Activated CD4-positive, alpha-beta T cell treated with anti-CD3 and anti-CD28 coated beads, Interleukin-2, amount 10 ng/mL, durations not matched to agents 7 days and 5 days (primary cell): ENCODE data around the gene SOX6. TPM values are rescaled to one million over a fixed set of nuclear protein-coding genes. Genes with fewer than 3 reads are reported as not detected.

Experiments used
- CTCF ChIA-PET: fragments of 350-600 bp; sonication (Branson Sonifier 250); formaldehyde crosslinking; loops from one replicate; lab custom pipeline; 2021; ENCODE audit warnings: antibody characterized with exemption; lab: Charles Lee
- POLR2A ChIA-PET: fragments of 350-600 bp; sonication (Branson Sonifier 250); formaldehyde crosslinking; loops from one replicate; lab custom pipeline; 2021; ENCODE audit warnings: antibody characterized with exemption; lab: Charles Lee
- DNase-seq: peaks from one replicate; pipeline ENCODE4 v3.0.0-alpha.2; 2020
- H3K27ac Mint-ChIP-seq: one replicate; pipeline ENCODE4 v1.8.0; 2021; ENCODE audit warnings: mild to moderate bottlenecking, moderate library complexity, mixed read lengths
- H3K27me3 Mint-ChIP-seq: one replicate; pipeline ENCODE4 v1.8.0; 2021; ENCODE audit warnings: mixed read lengths
- H3K36me3 Mint-ChIP-seq: one replicate; pipeline ENCODE4 v1.8.0; 2021; ENCODE audit warnings: low read depth, mixed read lengths
- H3K4me1 Mint-ChIP-seq: one replicate; pipeline ENCODE4 v1.8.0; 2021; ENCODE audit warnings: mixed read lengths
- H3K4me3 Mint-ChIP-seq: one replicate; pipeline ENCODE4 v1.8.0; 2021; ENCODE audit warnings: mild to moderate bottlenecking, moderate library complexity, mixed read lengths
- H3K9me3 Mint-ChIP-seq: one replicate; pipeline ENCODE4 v1.8.0; 2021; ENCODE audit warnings: mixed read lengths
- total RNA-seq, 2 experiments: library from RNA; stranded (reverse); gene quantifications; one replicate each; pipeline ENCODE4 v1.2.3, GENCODE V29; 2021

Gene SOX6
- total RNA-seq, 2 experiments from 2014 or later = not detected

- no peaks in the 10 kb centered on the region for H3K27me3 Mint-ChIP-seq
- ChIA-PET POLR2A (no interaction called here), CTCF (no interaction called here)
- DNase-seq = no peak
- H3K4me3 Mint-ChIP-seq = no peak overlapping the region
- H3K27ac Mint-ChIP-seq = no peak overlapping the region
- no peaks in the 10 kb centered on the region for H3K9me3 Mint-ChIP-seq
- H3K36me3 Mint-ChIP-seq = no peaks in the 10 kb centered on the region
- H3K4me1 Mint-ChIP-seq = no peaks in the 10 kb centered on the region
Observed at GRCh38 chr11:16180868-16181267, 175.5 kb downstream of the SOX6 start.

GRCh38 chr11:16179676-16180075, 176.7 kb downstream of the SOX6 start:
- Mint-ChIP-seq H3K4me3 (no peak overlapping the region), H3K36me3 (no peaks in the 10 kb centered on the region), H3K27me3 (no peaks in the 10 kb centered on the region), H3K4me1 (no peaks in the 10 kb centered on the region), H3K9me3 (no peaks in the 10 kb centered on the region), H3K27ac (no peak overlapping the region)
- CTCF ChIA-PET = no interaction called here
- POLR2A ChIA-PET = no interaction called here
- DNase-seq = no peak

- CTCF ChIA-PET = interaction anchor here (0.8 kb wide), 1 partner anchor 96 kb away, joined by 3 read pairs; no protein-coding TSS in a partner anchor
- Mint-ChIP-seq H3K36me3 (no peaks in the 10 kb centered on the region), H3K9me3 (no peaks in the 10 kb centered on the region), H3K4me1 (no peaks in the 10 kb centered on the region), H3K27ac (no peak overlapping the region), H3K4me3 (no peak overlapping the region), H3K27me3 (no peaks in the 10 kb centered on the region)
- POLR2A ChIA-PET = no interaction called here
- DNase-seq = no peak
Observed at GRCh38 chr11:16178273-16178672, 178.1 kb downstream of the SOX6 start.

- DNase-seq = no peak
- no peaks in the 10 kb centered on the region for H3K27me3 Mint-ChIP-seq
- no peaks in the 10 kb centered on the region for H3K9me3 Mint-ChIP-seq
- H3K27ac Mint-ChIP-seq = no peak overlapping the region
- H3K4me3 Mint-ChIP-seq = no peak overlapping the region
- ChIA-PET POLR2A (no interaction called here), CTCF (interaction anchor here (0.8 kb wide), 1 partner anchor 96 kb away, joined by 3 read pairs; no protein-coding TSS in a partner anchor)
- H3K4me1 Mint-ChIP-seq = no peaks in the 10 kb centered on the region
- no peaks in the 10 kb centered on the region for H3K36me3 Mint-ChIP-seq
Observed at GRCh38 chr11:16177688-16178087, 178.7 kb downstream of the SOX6 start.

GRCh38 chr11:16173798-16174197, 182.5 kb downstream of the SOX6 start:
- DNase-seq = no peak
- Mint-ChIP-seq H3K27ac (no peak overlapping the region), H3K9me3 (no peaks in the 10 kb centered on the region), H3K36me3 (no peaks in the 10 kb centered on the region), H3K4me1 (no peaks in the 10 kb centered on the region), H3K4me3 (no peak overlapping the region), H3K27me3 (no peaks in the 10 kb centered on the region)
- POLR2A ChIA-PET = no interaction called here
- CTCF ChIA-PET = no interaction called here

GRCh38 chr11:16171882-16172281, 184.5 kb downstream of the SOX6 start:
- ChIA-PET POLR2A (no interaction called here), CTCF (no interaction called here)
- H3K4me3 Mint-ChIP-seq = no peak overlapping the region
- no peak for DNase-seq
- H3K4me1 Mint-ChIP-seq = no peaks in the 10 kb centered on the region
- no peaks in the 10 kb centered on the region for H3K27me3 Mint-ChIP-seq
- no peaks in the 10 kb centered on the region for H3K36me3 Mint-ChIP-seq
- no peak overlapping the region for H3K27ac Mint-ChIP-seq
- no peaks in the 10 kb centered on the region for H3K9me3 Mint-ChIP-seq

- Mint-ChIP-seq H3K36me3 (no peaks in the 10 kb centered on the region), H3K27me3 (no peaks in the 10 kb centered on the region), H3K4me1 (no peaks in the 10 kb centered on the region), H3K27ac (no peak overlapping the region), H3K4me3 (no peak overlapping the region), H3K9me3 (no peaks in the 10 kb centered on the region)
- CTCF ChIA-PET = interaction anchor here (0.7 kb wide), 3 partner anchors 14 to 202 kb away, joined by 3 read pairs; no protein-coding TSS in a partner anchor
- DNase-seq = no peak
- POLR2A ChIA-PET = no interaction called here
Observed at GRCh38 chr11:16169956-16170847, 186.1 kb downstream of the SOX6 start.

- Mint-ChIP-seq H3K36me3 (no peaks in the 10 kb centered on the region), H3K4me3 (no peak overlapping the region), H3K27me3 (no peaks in the 10 kb centered on the region), H3K27ac (no peak overlapping the region), H3K4me1 (no peaks in the 10 kb centered on the region), H3K9me3 (no peaks in the 10 kb centered on the region)
- ChIA-PET POLR2A (no interaction called here), CTCF (interaction anchor here (0.7 kb wide), 2 partner anchors 15 to 201 kb away, joined by 3 read pairs; no protein-coding TSS in a partner anchor)
- DNase-seq = no peak
Observed at GRCh38 chr11:16169541-16169940, 186.8 kb downstream of the SOX6 start.

- H3K9me3 Mint-ChIP-seq = no peaks in the 10 kb centered on the region
- ChIA-PET CTCF (no interaction called here), POLR2A (no interaction called here)
Observed at GRCh38 chr11:16167706-16168487, 188.4 kb downstream of the SOX6 start.

GRCh38 chr11:16166571-16166970, 189.8 kb downstream of the SOX6 start:
- Mint-ChIP-seq H3K9me3 (peaks cover 3% of the 10 kb centered on the region), H3K27ac (no peak overlapping the region), H3K27me3 (no peaks in the 10 kb centered on the region), H3K36me3 (no peaks in the 10 kb centered on the region), H3K4me1 (no peaks in the 10 kb centered on the region), H3K4me3 (no peak overlapping the region)
- CTCF ChIA-PET = no interaction called here
- DNase-seq = no peak
- POLR2A ChIA-PET = no interaction called here

More at GRCh38 chr11:16167706-16168487, 188.4 kb downstream of the SOX6 start:
- Mint-ChIP-seq H3K36me3 (no peaks in the 10 kb centered on the region), H3K4me3 (no peak overlapping the region), H3K4me1 (no peaks in the 10 kb centered on the region), H3K27me3 (no peaks in the 10 kb centered on the region), H3K27ac (no peak overlapping the region)
- DNase-seq = no peak

- Mint-ChIP-seq H3K9me3 (peaks cover 3% of the 10 kb centered on the region), H3K36me3 (no peaks in the 10 kb centered on the region), H3K27me3 (no peaks in the 10 kb centered on the region), H3K4me1 (no peaks in the 10 kb centered on the region), H3K4me3 (no peak overlapping the region), H3K27ac (no peak overlapping the region)
- POLR2A ChIA-PET = no interaction called here
- DNase-seq = no peak
- CTCF ChIA-PET = no interaction called here
Observed at GRCh38 chr11:16160146-16160545, 196.2 kb downstream of the SOX6 start.

- Mint-ChIP-seq H3K9me3 (peaks cover 3% of the 10 kb centered on the region), H3K27me3 (no peaks in the 10 kb centered on the region), H3K4me1 (no peaks in the 10 kb centered on the region), H3K36me3 (no peaks in the 10 kb centered on the region), H3K4me3 (no peak overlapping the region), H3K27ac (no peak overlapping the region)
- ChIA-PET POLR2A (no interaction called here), CTCF (no interaction called here)
- DNase-seq = no peak
Observed at GRCh38 chr11:16158426-16158994, 197.8 kb downstream of the SOX6 start.

- Mint-ChIP-seq H3K9me3 (no peaks in the 10 kb centered on the region), H3K27me3 (no peaks in the 10 kb centered on the region), H3K27ac (no peak overlapping the region), H3K4me1 (no peaks in the 10 kb centered on the region), H3K36me3 (no peaks in the 10 kb centered on the region), H3K4me3 (no peak overlapping the region)
- ChIA-PET CTCF (no interaction called here), POLR2A (no interaction called here)
- no peak for DNase-seq
Observed at GRCh38 chr11:16157327-16157726, 199.0 kb downstream of the SOX6 start.
